ENCODE data around the gene ANKRD12.

- TF ChIP-seq CTCF (conservative IDR thresholded peaks at IDR 0.05; ENCODE audit: low read depth, low read length) = no peak
- no peak for TF ChIP-seq EZH2 (IDR thresholded peaks at IDR 0.05; ENCODE audit: low read length, unreplicated experiment)
- no peak for TF ChIP-seq EZH2phosphoT487 (IDR thresholded peaks at IDR 0.05; ENCODE audit: borderline replicate concordance, low read length)
Measured at GRCh38 chr18:9096685-9097084, 39.9 kb upstream of the ANKRD12 start.
